ENCODE results near the gene VAV2.

GRCh38 chr9:134007150-134007549 lies 15.0 kb upstream of the VAV2 start:
- TF ChIP-seq CTCF (conservative IDR thresholded peaks at IDR 0.05; ENCODE audit: low read depth, low read length) (no peak), EZH2phosphoT487 (IDR thresholded peaks at IDR 0.05; ENCODE audit: borderline replicate concordance, low read length) (no peak)
